A549 (cell line): ENCODE results near the gene PTPRN2.

Experiments
- CHD2 ChIP-seq: fragments of 150-350 bp; IDR thresholded peaks from 2 replicates; pipeline ENCODE4 v1.6.1; 2014; ENCODE audit warnings: low read length; ENCODE audit not compliant: partially characterized antibody
- CHD4 ChIP-seq: fragments of 200-600 bp; sonication (generic); IDR thresholded peaks from 2 replicates; pipeline ENCODE4 v1.6.1; 2016; ENCODE audit warnings: antibody characterized with exemption, mild to moderate bottlenecking, borderline replicate concordance
- NR3C1 ChIP-seq: fragments of >200 bp; sonication (Bioruptor Twin); formaldehyde crosslinking; IDR thresholded peaks from 3 replicates; pipeline ENCODE4 v1.6.1; 2017
- POLR2A ChIP-seq: IDR thresholded peaks from 2 replicates; pipeline ENCODE4 v1.6.1; 2012; ENCODE audit warnings: mild to moderate bottlenecking, low read length
- RAD21 ChIP-seq, 2 experiments: fragments of >200 bp in 1 of 2; sonication (Bioruptor Twin) in 1 of 2; formaldehyde crosslinking in 1 of 2; IDR thresholded peaks in 1 of 2; conservative IDR thresholded peaks in 1 of 2; 2 replicates in 1 of 2; 3 replicates in 1 of 2; pipeline ENCODE4 v1.6.1; 2012 to 2018; ENCODE audit warnings: inconsistent platforms in 1 of 2
- SMC3 ChIP-seq: fragments of >200 bp; sonication (Bioruptor Twin); formaldehyde crosslinking; IDR thresholded peaks from 3 replicates; pipeline ENCODE4 v1.6.1; 2018; ENCODE audit warnings: inconsistent platforms
- TFCP2L1 ChIP-seq: fragments of 250-450 bp; sonication (Bioruptor Pico); IDR thresholded peaks from 2 replicates; pipeline ENCODE4 v1.5.0; 2021; ENCODE audit warnings: mild to moderate bottlenecking
- TF ChIP-seq, protein P1 (sequence below): fragments of >200 bp; sonication (Bioruptor Twin); formaldehyde crosslinking; IDR thresholded peaks from 3 replicates; pipeline ENCODE4 v1.5.1; 2016
- TF ChIP-seq, protein P2 (sequence below): IDR thresholded peaks from 2 replicates; pipeline ENCODE4 v1.6.1; 2012
- TF ChIP-seq, protein P3 (sequence below): IDR thresholded peaks from 2 replicates; pipeline ENCODE4 v1.6.1; 2012
- TF ChIP-seq, protein P4 (sequence below): fragments of 450-650 bp; IDR thresholded peaks from 2 replicates; pipeline ENCODE4 v1.6.1; 2014; ENCODE audit warnings: antibody characterized with exemption

DNA sequence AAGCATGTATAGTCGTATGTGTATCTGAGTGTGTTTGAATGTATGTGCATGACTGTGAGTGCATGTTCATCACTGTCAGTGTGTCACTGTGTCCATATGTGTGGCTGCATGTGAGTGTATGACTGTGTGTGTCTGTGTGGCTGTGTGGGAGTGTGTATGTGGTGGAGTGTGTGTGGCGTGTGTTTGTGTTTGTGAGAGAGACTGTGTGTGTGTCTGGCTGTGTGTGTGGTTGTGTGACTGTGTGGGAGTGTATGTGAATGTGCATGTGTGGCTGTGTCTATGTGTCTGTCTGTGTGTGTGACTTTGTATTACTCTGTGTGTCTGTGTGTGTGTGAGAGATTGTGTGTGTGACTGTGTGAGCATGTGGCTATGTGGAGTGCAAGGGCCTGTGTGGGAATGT lies 748.4 kb downstream of the PTPRN2 start:
- TF ChIP-seq, protein P1, sequence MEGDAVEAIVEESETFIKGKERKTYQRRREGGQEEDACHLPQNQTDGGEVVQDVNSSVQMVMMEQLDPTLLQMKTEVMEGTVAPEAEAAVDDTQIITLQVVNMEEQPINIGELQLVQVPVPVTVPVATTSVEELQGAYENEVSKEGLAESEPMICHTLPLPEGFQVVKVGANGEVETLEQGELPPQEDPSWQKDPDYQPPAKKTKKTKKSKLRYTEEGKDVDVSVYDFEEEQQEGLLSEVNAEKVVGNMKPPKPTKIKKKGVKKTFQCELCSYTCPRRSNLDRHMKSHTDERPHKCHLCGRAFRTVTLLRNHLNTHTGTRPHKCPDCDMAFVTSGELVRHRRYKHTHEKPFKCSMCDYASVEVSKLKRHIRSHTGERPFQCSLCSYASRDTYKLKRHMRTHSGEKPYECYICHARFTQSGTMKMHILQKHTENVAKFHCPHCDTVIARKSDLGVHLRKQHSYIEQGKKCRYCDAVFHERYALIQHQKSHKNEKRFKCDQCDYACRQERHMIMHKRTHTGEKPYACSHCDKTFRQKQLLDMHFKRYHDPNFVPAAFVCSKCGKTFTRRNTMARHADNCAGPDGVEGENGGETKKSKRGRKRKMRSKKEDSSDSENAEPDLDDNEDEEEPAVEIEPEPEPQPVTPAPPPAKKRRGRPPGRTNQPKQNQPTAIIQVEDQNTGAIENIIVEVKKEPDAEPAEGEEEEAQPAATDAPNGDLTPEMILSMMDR = no peak
- TF ChIP-seq POLR2A (no peak), SMC3 (no peak), TFCP2L1 (CRISPR knock-in tag) (no peak), CHD2 (no peak), RAD21 (conservative IDR thresholded peaks at IDR 0.05 in 1 of 2, IDR thresholded peaks at IDR 0.05 in 1 of 2) (no peak), NR3C1 (no peak), CHD4 (no peak)
- TF ChIP-seq, protein P2, sequence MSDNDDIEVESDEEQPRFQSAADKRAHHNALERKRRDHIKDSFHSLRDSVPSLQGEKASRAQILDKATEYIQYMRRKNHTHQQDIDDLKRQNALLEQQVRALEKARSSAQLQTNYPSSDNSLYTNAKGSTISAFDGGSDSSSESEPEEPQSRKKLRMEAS = no peak
- TF ChIP-seq, protein P3, sequence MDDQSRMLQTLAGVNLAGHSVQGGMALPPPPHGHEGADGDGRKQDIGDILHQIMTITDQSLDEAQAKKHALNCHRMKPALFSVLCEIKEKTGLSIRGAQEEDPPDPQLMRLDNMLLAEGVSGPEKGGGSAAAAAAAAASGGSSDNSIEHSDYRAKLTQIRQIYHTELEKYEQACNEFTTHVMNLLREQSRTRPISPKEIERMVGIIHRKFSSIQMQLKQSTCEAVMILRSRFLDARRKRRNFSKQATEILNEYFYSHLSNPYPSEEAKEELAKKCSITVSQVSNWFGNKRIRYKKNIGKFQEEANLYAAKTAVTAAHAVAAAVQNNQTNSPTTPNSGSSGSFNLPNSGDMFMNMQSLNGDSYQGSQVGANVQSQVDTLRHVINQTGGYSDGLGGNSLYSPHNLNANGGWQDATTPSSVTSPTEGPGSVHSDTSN = no peak
- TF ChIP-seq, protein P4, sequence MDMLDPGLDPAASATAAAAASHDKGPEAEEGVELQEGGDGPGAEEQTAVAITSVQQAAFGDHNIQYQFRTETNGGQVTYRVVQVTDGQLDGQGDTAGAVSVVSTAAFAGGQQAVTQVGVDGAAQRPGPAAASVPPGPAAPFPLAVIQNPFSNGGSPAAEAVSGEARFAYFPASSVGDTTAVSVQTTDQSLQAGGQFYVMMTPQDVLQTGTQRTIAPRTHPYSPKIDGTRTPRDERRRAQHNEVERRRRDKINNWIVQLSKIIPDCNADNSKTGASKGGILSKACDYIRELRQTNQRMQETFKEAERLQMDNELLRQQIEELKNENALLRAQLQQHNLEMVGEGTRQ = no peak
